HuH-7.5 (cell line): ENCODE results near the gene CABLES2.
"Not testable (repeated sequence)": the region's sequence is repeated elsewhere in the genome, so short reads cannot be mapped to it uniquely, and the experiment has no call there.

Experiments
- DNase-seq: peaks from one replicate; pipeline ENCODE4 v3.0.0; 2011; ENCODE audit warnings: low spot score

Gene CABLES2

DNA sequence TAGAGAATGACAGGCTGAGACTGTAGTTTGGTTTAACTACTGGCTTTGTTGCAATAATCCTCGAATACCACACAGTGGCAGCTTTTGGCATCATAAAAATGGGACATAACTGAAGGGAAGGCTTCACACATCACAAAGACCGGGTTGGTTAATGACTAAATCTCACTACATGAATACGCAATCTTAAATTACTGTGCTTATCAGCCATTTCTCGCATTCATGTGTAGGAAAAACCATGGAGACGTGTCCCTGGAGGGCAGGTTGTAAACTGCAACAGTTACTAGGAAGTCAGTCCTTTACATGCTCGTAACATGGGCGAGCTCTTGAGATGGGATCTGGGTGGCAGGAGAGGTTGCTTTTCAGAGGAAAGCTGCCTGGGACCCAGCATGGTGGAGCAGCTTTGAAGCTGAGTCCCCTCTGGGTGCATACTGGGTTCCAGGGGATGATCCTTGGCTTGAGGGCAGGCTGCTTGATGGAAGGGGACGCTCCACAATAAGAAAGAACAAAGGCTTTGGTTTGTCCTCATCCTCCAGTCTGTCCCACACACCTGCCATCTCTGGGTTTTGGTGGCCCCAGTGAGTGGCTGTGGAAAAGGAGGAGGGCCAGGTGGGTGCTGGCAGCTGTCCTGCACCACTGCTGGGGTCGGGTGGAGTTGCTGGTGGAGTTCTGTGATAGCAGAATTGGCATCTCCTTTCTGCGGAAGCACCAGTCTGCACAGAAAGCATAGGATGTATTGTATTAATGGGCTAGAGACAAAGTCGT lies 18.1 kb downstream of the CABLES2 start:
- no peak for DNase-seq

- DNase-seq, result no peak
Observed at GRCh38 chr20:62387933-62388635, 19.0 kb downstream of the CABLES2 start.

DNA sequence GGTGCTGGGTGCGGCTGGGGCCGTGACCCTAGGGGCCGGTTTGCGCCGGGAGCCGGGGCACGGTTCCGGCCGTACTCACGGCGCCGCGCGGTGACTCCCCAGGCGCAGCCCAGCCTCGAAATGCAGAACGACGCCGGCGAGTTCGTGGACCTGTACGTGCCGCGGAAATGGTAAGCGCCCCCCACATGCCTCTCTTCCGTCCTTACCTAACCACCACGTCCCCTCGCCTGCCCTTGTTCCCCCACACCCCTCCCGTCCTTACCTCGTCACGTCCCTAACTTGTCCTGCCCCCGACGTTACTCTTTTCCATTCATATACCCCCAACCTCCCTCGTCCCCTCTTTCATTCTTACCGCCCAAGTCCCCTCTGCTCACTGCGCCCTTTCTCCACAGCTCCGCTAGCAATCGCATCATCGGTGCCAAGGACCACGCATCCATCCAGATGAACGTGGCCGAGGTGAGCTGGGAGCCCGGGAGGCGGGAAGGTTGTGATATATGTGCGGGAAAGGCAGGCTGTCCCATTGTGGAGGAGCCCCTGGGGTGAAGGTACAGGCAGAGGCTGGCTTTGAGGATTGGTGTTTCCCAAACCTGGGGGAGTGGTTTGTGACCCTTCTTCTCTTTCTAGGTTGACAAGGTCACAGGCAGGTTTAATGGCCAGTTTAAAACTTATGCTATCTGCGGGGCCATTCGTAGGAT lies 19.7 kb downstream of the CABLES2 start:
- no peak for DNase-seq

- DNase-seq, result peak; percentile 97
Observed at GRCh38 chr20:62386383-62387218, 20.5 kb downstream of the CABLES2 start, which contains the start of gene RPS21. RPS21 (plus strand) TSS chr20:62387103; CDS start chr20:62387339, 236 bp downstream.

DNA sequence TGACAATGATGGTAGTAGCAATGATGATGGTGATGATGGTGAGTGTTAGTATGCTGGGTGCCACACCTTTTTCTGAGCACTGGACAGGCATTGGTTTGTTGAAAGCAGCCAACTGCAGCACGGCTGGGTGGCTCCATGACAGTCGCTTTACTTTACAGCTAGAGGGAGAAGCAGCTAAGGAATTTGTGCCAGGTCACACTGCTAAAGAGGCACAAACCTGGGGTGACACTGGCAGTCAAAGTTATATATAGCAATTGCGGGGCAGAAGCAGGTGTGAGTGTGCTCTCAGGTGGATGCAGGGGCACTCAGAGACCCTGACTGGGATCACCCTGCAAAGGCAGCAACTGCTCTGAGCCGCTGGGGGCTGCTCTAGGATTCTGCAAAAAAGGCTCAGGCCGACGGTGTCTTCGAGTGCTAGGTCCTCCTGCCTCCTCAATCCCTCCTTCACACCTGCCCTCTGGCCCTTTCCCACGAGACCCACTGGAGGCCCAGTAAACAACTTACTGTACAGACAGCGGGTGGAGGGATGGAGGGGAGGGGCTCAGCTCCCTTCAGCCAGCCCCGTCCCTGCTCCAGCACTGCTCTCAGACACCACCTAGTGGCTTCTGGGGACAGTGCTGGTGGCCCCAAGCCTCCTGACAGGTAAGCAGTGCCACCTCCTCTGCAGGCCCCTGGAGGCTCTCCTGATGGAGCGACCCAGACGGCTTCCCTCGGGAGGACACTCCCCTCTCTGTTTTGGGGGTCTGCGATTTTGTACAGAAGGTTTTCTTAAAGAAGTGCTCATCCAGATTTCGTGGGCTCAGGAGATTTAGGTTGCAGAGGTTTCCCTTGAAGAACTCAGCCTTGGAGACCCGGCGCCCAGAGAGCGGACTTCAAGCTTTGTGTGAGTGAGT lies 24.5 kb downstream of the CABLES2 start:
- DNase-seq, result peak; percentile 97

DNA sequence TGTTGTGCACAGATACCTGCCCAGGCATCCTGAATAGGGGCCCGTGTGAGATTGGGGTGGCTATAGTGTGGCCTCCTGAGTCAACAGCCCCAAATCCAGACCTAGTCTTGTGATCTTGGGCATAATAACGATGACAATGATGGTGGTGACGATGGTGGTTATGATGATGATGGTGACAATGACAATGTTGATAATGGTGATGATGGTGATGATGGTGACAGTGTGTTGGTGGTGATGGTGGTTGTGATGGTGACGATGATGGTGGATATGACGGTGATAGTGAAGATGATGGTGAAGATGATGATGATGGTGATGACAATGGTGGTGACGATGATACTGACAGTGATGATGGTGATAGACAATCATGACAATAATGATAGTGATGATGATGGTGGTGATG lies 25.2 kb downstream of the CABLES2 start:
- no peak for DNase-seq

- DNase-seq, result no peak
Observed at GRCh38 chr20:62381202-62381797, 25.8 kb downstream of the CABLES2 start.

DNA sequence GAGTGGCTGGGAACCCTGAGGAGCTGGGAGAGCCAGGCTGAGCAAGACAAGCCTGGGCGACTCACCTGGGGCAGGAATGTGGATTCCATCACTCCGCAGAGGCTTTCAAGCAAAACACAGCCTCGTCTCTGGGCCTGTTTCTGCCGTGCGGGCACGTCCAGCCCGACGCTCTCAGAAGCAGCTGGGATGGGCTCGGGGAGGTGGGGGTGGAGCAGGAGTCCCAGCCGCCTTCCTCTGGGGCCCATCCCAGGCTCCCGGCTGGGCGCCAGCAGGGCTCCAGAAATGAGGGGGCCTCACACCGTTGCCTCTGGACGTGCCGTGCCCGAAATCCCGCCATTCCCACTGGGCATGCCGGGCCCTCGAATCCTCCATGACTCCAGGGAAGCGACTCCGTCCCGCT lies 28.9 kb downstream of the CABLES2 start:
- DNase-seq, result no peak

DNA sequence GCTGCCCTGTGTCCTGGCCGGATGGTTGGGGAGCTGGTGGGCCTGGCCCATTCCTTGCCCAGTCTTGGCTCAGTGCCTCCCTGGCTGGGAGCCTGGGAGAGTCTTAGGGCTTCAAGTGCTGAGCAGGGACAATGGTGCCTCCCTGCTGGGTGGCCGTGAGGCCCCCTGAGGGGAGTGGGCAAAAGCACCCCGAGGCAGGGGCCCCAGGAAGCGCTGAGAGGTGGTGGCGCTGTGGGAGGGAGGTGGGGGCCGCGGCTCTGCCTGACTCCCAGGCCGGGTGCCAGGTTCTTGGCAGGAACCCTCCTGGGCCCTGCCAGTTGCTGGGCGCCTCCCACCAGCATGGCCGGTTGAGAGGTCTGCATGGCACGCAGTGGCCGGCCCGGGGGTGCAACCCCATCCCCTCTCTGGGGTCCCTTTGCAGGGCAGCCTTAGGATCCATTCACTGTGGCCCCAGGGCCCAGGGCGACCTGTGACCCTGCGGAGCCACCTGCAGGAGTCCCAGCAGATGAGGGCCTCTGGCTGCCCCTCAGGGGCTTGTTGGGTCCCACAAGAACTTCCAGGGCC lies 29.4 kb downstream of the CABLES2 start:
- no peak for DNase-seq

DNA sequence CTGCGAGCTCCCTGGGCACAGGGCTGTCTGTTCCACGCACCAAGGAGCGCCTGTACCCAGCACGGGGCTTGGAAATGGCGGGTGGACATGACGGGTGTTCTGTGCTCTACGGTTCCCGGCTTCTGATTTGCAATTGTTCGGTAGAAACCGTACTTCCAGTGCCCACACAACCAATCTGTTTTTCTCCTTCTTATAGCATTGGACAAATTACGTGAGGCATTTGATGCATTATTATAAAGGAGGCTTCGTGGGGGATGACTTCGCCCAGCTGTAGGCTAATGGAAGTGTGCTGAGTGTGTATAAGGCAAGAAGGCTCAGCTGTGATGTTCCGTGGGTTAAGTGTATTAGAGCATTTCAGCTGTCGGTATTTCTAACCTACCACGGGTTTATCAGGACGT lies 30.0 kb downstream of the CABLES2 start:
- DNase-seq, result no peak

GRCh38 chr20:62376112-62377063 lies 30.7 kb downstream of the CABLES2 start:
- DNase-seq, result peak; percentile 73

- no peak for DNase-seq
Observed at GRCh38 chr20:62374331-62375152, 32.5 kb downstream of the CABLES2 start.

- not testable (repeated sequence) for DNase-seq
Observed at GRCh38 chr20:62373631-62374179, 33.4 kb downstream of the CABLES2 start.

- no peak for DNase-seq
Observed at GRCh38 chr20:62372042-62372993, 34.8 kb downstream of the CABLES2 start.

- no peak for DNase-seq
Observed at GRCh38 chr20:62371588-62372041, 35.5 kb downstream of the CABLES2 start.

DNA sequence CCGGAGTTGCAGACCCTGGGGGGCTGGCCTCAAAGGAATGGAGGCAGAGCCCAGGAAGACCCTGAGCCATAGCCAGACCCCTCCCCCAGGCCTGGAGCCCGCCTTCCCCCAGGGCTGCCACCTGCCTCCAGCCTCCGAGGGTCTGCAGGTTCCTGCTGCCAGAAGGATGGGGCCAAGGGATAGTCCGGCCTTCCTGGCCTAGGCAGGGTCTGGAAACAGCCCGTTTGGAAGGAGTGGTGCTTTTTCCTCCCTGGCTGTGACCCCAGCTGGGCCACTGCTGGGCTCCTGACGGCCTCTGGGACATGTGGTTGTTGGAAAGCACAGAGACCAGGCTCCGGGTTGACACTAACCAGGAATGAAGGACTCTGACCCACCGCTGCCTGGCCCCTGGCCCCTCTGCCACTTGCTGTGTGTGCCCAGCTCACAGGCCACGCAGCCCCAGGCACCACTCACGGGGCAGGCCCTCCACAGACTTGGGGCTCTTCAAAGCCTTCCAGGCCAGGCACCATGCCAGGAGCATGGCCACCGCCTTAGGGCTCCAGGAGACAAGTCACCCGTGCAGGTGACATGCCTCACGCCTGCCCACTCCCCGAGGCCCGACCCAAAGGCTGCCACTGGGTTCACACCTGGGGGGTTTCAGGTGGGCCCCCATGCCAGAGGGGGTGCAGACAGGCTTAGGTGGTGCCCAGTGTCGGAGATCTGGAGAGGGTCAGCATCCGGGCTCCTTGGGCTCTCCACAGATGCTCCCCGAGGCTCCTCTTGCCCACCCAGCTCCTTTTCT lies 36.1 kb downstream of the CABLES2 start:
- DNase-seq, result no peak
